Esophagus muscularis mucosa (tissue), 3 donors: ENCODE measurements around the gene SFXN3.

Experiments
- POLR2A ChIP-seq: fragments of 450-650 bp; IDR thresholded peaks from one replicate; pipeline ENCODE4 v1.6.1; 2017; ENCODE audit warnings: antibody characterized with exemption, moderate library complexity, mild to moderate bottlenecking, low read depth
- POLR2AphosphoS5 ChIP-seq, 2 donors: sonication (generic); formaldehyde crosslinking; IDR thresholded peaks; one replicate each; pipeline ENCODE4 v1.6.1; 2017; ENCODE audit warnings: antibody characterized with exemption in 2 of 2
- TF ChIP-seq, protein P1 (sequence below), 3 experiments: fragments of 200-600 bp in 2 of 3; fragments of 450-650 bp in 1 of 3; sonication (generic) in 2 of 3; IDR thresholded peaks; one replicate each; pipeline ENCODE4 v1.5.1; 2017 to 2019; ENCODE audit warnings: antibody characterized with exemption in 3 of 3, mild to moderate bottlenecking in 2 of 3, moderate library complexity in 1 of 3

DNA sequence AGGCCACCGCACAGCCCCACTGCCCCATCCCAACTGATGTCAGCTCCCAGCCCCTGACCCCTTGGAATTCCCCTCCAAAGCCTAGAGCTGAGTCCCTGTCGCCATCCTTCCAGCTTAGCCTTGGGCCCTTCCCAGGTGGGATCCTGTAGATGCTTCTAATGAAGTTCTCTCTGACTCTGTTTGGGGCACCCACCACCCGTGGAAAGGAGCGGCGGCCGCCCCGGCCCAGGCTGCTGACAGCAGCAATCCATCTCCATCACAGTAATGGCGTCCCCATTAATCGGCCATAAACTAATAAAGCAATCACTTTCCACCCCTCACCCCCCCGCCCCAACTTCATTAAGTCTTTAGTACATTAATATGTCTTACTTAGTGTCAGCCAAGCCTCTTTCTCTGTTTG lies 56.3 kb downstream of the SFXN3 start:
- TF ChIP-seq, protein P1, sequence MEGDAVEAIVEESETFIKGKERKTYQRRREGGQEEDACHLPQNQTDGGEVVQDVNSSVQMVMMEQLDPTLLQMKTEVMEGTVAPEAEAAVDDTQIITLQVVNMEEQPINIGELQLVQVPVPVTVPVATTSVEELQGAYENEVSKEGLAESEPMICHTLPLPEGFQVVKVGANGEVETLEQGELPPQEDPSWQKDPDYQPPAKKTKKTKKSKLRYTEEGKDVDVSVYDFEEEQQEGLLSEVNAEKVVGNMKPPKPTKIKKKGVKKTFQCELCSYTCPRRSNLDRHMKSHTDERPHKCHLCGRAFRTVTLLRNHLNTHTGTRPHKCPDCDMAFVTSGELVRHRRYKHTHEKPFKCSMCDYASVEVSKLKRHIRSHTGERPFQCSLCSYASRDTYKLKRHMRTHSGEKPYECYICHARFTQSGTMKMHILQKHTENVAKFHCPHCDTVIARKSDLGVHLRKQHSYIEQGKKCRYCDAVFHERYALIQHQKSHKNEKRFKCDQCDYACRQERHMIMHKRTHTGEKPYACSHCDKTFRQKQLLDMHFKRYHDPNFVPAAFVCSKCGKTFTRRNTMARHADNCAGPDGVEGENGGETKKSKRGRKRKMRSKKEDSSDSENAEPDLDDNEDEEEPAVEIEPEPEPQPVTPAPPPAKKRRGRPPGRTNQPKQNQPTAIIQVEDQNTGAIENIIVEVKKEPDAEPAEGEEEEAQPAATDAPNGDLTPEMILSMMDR (IDR thresholded peaks at IDR 0.05), result no peak
- TF ChIP-seq POLR2A (no peak), POLR2AphosphoS5 (IDR thresholded peaks at IDR 0.05) (no peak)
